Tibial nerve (tissue), 4 donors: ENCODE results near the gene ERFL. TPM values are rescaled to one million over a fixed set of nuclear protein-coding genes. Genes with fewer than 3 reads are reported as not detected.
A peak's percentile ranks its signal among the peaks of the same experiment; 100 is the strongest.

ENCODE experiments used
- DNase-seq, 2 donors: peaks; one replicate each; pipeline ENCODE4 v3.0.0-alpha.2; 2019; ENCODE audit warnings: low spot score in 2 of 2
- H3K27ac ChIP-seq, 4 donors: fragments of 200-600 bp; sonication (generic) in 3 of 4; one replicate each; pipeline ENCODE4 v1.5.1; 2017 to 2019; ENCODE audit warnings: mild to moderate bottlenecking in 1 of 4
- H3K27me3 ChIP-seq, 2 donors: fragments of 200-600 bp; sonication (generic) in 1 of 2; one replicate each; pipeline versions ENCODE4 v1.5.1 to v1.6.0; 2017 to 2019
- H3K36me3 ChIP-seq, 3 donors: fragments of 200-600 bp; sonication (generic); one replicate each; pipeline ENCODE4 v1.5.1; 2018 to 2019
- H3K4me1 ChIP-seq, 4 donors: fragments of 200-600 bp; sonication (generic) in 3 of 4; one replicate each; pipeline ENCODE4 v1.5.1; 2017 to 2019
- H3K4me3 ChIP-seq, 4 donors: fragments of 200-600 bp; sonication (generic) in 3 of 4; one replicate each; pipeline ENCODE4 v1.5.1; 2017 to 2019; ENCODE audit warnings: mild to moderate bottlenecking in 1 of 4, moderate library complexity in 1 of 4
- H3K9me3 ChIP-seq, 4 donors: fragments of 200-600 bp; sonication (generic) in 3 of 4; one replicate each; pipeline ENCODE4 v1.5.1; 2017 to 2019
- EP300 ChIP-seq, 2 donors: sonication (generic); formaldehyde crosslinking; IDR thresholded peaks; one replicate each; pipeline ENCODE4 v1.6.1; 2017; ENCODE audit warnings: antibody characterized with exemption in 2 of 2, mild to moderate bottlenecking in 1 of 2
- POLR2A ChIP-seq, 2 donors: fragments of 450-650 bp; IDR thresholded peaks; one replicate each; pipeline ENCODE4 v1.6.1; 2017; ENCODE audit warnings: antibody characterized with exemption in 2 of 2, mild to moderate bottlenecking in 2 of 2, moderate library complexity in 2 of 2
- WGBS, 2 donors: methylation state at CpG; one replicate each; pipeline ENCODE4 v1.1.5; 2018; 5-methylcytosine and 5-hydroxymethylcytosine counted together
- total RNA-seq, 4 donors: library from RNA; depleted of rRNA; stranded (reverse); fragments of >200 nt; gene quantifications; one replicate each; pipeline ENCODE4 v1.1.0, GENCODE V29; 2016
- TF ChIP-seq, protein P1 (sequence below), 5 experiments: fragments of 200-600 bp in 3 of 5; fragments of 450-650 bp in 2 of 5; sonication (generic) in 3 of 5; IDR thresholded peaks; one replicate each; pipeline ENCODE4 v1.5.1; 2016 to 2019; ENCODE audit warnings: antibody characterized with exemption in 5 of 5, mild to moderate bottlenecking in 3 of 5, moderate library complexity in 2 of 5

ERFL gene
- total RNA-seq, 4 donors from 2014 or later: 0.30 to 0.59 (median 0.42) TPM; not detected in 1

DNA sequence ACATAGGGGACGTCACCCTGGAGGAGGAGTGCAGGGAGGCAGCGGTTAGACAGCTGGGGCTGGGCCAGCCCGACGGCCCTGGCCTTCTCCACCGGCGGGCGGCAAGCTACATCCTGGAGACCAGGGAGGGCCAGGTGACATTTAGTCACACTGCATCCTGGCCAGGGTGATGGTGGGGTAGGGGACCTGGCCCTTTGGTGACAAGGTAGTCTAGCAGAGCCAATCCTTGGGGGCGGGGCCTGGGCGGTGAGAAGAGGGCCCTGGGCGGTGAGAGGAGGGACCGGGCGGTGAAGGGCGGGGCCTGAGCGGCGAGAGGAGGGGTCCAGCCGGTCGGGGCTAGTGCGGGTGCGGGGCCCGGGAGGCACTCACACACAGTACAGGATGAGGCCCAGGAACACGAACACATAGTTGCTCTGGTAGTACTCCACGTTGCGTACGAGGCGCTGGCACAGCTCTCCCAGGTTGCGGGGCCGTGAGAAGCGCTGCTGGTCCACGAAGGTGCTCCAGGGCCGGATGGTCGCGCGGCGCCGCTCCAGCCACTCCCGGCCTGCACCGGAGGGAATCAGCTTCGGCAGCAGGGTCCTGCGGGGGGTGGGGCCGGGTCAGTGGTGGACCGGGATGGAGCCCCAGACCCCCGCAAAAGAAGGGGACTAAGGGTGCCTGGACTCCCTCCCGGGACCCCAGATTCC is 30.3 kb upstream of the ERFL start:
- DNase-seq: peak; percentile 73 to 78
- WGBS, 2 donors: 2 to 4% methylated on average over 21 to 39 of the region's 43 CpGs
- H3K27ac ChIP-seq: peak overlapping the region; percentile 75 to 98 (median 96)

DNA sequence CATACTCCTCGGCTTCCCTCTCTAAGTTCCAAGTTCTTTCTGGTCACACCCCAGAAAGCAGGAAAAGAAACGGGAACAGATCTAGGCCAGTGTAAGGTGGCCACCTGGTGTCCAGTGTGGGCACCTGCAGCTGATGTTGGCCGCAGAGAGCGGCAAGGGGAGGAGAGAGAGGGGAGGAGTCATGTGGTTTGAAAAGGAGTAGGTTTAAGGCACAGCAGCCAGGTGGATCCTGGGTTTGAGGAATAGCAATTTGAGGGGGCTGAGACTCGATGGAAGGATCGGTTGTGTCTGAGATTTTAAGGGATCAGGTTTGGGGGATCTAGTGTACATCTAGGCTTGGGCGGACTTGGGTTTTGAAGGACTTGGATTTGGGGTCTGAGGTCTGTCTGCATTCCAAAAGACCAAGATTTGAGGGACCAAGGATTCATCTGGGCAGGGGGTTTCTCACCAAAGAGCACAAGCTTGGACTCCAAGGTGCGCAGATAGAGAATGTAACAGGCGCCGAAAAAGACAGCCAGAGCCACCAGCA is 29.7 kb upstream of the ERFL start:
- Histone ChIP-seq H3K9me3 (no peaks in the 10 kb centered on the region), H3K4me3 (peak overlapping the region; percentile 58 to 94 (median 84)), H3K27me3 (no peaks in the 10 kb centered on the region), H3K27ac (peak overlapping the region; percentile 75 to 98 (median 96)), H3K4me1 (peaks cover 0 to 21% (median 14%) of the 10 kb centered on the region in 4 donors), H3K36me3 (peaks cover 0 to 28% (median 0%) of the 10 kb centered on the region in 3 donors)
- WGBS, 2 donors: 18 to 19% methylated on average over 10 of the region's 10 CpGs
- peak in 1 of 2 donors; percentile 37 for DNase-seq
- TF ChIP-seq, protein P1, sequence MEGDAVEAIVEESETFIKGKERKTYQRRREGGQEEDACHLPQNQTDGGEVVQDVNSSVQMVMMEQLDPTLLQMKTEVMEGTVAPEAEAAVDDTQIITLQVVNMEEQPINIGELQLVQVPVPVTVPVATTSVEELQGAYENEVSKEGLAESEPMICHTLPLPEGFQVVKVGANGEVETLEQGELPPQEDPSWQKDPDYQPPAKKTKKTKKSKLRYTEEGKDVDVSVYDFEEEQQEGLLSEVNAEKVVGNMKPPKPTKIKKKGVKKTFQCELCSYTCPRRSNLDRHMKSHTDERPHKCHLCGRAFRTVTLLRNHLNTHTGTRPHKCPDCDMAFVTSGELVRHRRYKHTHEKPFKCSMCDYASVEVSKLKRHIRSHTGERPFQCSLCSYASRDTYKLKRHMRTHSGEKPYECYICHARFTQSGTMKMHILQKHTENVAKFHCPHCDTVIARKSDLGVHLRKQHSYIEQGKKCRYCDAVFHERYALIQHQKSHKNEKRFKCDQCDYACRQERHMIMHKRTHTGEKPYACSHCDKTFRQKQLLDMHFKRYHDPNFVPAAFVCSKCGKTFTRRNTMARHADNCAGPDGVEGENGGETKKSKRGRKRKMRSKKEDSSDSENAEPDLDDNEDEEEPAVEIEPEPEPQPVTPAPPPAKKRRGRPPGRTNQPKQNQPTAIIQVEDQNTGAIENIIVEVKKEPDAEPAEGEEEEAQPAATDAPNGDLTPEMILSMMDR (IDR thresholded peaks at IDR 0.05): peak; percentile 53 to 81 (median 71)
- TF ChIP-seq POLR2A (IDR thresholded peaks at IDR 0.05): no peak
- peak in 1 of 2 donors; percentile 17 for TF ChIP-seq EP300 (IDR thresholded peaks at IDR 0.05)

More for the DNA sequence above, 30.3 kb upstream of the ERFL start:
- no peaks in the 10 kb centered on the region for H3K9me3 ChIP-seq
- H3K36me3 ChIP-seq: peaks cover 0 to 28% (median 0%) of the 10 kb centered on the region in 3 donors
- H3K27me3 ChIP-seq: no peaks in the 10 kb centered on the region
- H3K4me3 ChIP-seq: peak overlapping the region; percentile 58 to 94 (median 84)
- peaks cover 0 to 21% (median 14%) of the 10 kb centered on the region in 4 donors for H3K4me1 ChIP-seq
- TF ChIP-seq, protein P1 (IDR thresholded peaks at IDR 0.05): no peak
- TF ChIP-seq POLR2A (IDR thresholded peaks at IDR 0.05) (peak in 1 of 2 donors; percentile 44), EP300 (IDR thresholded peaks at IDR 0.05) (peak in 1 of 2 donors; percentile 43)

DNA sequence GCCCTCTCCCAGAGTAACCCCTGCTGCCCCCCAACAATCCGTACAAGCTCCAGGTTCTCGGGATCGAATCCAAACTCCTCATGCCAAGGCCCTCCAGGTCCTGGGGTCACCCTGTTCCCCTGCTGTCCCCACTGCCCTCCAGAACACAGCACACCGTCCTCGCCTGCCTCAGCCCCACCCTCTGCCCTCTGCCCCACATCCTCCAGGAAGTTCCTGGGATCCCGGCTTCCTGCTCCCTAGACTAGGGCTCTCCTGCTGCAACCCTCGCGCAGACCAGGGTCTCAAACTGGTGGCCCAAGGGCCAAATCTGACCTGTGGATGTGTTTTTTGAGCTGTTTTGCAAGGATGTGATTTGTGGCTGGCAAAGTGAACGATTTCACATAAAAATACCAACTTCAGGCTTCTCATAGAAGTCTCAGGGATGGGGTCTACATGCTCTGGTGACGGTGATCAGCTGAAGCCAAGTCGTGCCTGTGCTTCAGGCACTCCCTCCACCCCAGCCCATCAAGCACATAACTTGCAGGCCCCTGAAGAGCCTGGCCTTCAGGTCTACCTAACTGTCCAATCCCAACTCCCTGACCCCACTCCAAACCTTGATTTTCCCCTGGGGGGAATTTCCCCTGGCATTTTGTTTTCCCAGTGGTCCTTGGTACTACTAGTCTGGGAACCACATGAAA is 29.1 kb upstream of the ERFL start:
- Histone ChIP-seq H3K27ac (peak overlapping the region in 3 of 4 donors; percentile 34 to 97 (median 95)), H3K9me3 (no peaks in the 10 kb centered on the region), H3K27me3 (no peaks in the 10 kb centered on the region), H3K4me3 (no peak overlapping the region), H3K4me1 (peaks cover 0 to 21% (median 14%) of the 10 kb centered on the region in 4 donors), H3K36me3 (peaks cover 0 to 28% (median 0%) of the 10 kb centered on the region in 3 donors)
- DNase-seq: no peak
- TF ChIP-seq, protein P1 (IDR thresholded peaks at IDR 0.05): no peak
- TF ChIP-seq EP300 (IDR thresholded peaks at IDR 0.05) (no peak), POLR2A (IDR thresholded peaks at IDR 0.05) (no peak)
- 75 to 80% methylated on average over 11 of the region's 11 CpGs for WGBS, 2 donors

DNA sequence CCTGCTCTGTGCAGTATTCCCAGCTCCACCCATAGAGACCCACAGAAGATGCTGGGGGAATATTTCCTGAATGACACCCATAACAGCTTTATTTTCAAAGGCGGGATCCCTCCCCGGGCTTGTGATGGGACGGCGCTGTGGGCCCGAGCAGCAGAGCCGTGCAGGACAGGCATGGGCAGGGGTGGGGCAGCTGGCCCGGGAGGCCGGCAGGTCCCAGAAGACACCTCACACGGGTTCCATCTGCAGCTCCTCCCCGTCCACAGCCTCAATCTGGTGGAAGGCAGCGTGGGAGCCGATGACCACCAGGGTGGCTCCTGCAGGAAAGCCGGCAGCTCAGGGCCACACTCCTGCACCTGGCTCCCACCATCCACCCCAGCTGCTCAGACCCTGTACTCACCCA is 28.4 kb upstream of the ERFL start:
- TF ChIP-seq EP300 (IDR thresholded peaks at IDR 0.05) (no peak), POLR2A (IDR thresholded peaks at IDR 0.05) (no peak)
- TF ChIP-seq, protein P1 (IDR thresholded peaks at IDR 0.05): no peak
- Histone ChIP-seq H3K27ac (no peak overlapping the region), H3K9me3 (no peaks in the 10 kb centered on the region), H3K36me3 (peaks cover 0 to 28% (median 0%) of the 10 kb centered on the region in 3 donors), H3K4me3 (no peak overlapping the region), H3K27me3 (no peaks in the 10 kb centered on the region), H3K4me1 (peaks cover 0 to 21% (median 14%) of the 10 kb centered on the region in 4 donors)
- no peak for DNase-seq
- WGBS, 2 donors: 76 to 85% methylated on average over 13 of the region's 13 CpGs
